Measurements from ENCODE around the gene CYB561D2. TPM values are rescaled to one million over a fixed set of nuclear protein-coding genes. Genes with fewer than 3 reads are reported as not detected.
A peak's percentile ranks its signal among the peaks of the same experiment; 100 is the strongest.

CYB561D2 gene
- total RNA-seq, 1 donor from 2014 or later, result 2.2 TPM

DNA sequence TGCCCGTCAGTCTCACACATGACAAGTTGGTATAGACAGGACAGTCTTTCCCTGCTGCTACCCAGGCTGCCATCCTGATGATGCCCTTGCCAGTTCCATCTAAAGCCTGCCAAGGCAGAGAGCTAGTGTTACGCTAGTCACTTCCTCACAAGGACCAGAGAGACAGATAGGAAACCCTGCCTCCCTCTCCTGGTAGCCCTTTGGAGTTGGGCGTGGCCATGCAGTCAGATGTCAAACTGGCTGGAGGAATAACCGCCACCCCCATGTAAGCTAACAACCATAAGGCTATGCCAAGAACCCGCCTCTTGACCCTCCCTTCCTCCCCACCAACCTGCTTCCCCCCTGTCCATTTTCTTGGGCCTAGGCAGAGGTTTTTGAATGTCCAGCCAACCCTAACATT, 5.9 kb downstream of the CYB561D2 start:
- Histone ChIP-seq H2AFZ (replicated peaks) (no peak overlapping the region), H3K9ac (no peak overlapping the region), H3K27ac (no peak overlapping the region), H3K9me3 (ENCODE audit: low read depth) (no peaks in the 10 kb centered on the region), H3K4me3 (peak overlapping the region; percentile 79), H4K20me1 (ENCODE audit: low read depth) (peaks cover 41% of the 10 kb centered on the region), H3K4me1 (peaks cover 17% of the 10 kb centered on the region), H3K4me2 (peak overlapping the region; percentile 92), H3K79me2 (ENCODE audit: low read depth) (peaks cover 36% of the 10 kb centered on the region), H3K27me3 (no peaks in the 10 kb centered on the region), H3F3A (ENCODE audit: low read depth) (peaks cover 7% of the 10 kb centered on the region), H3K36me3 (no peaks in the 10 kb centered on the region)
- H3K9me3 Mint-ChIP-seq, result no peaks in the 10 kb centered on the region
- H3K36me3 Mint-ChIP-seq, result peaks cover 7% of the 10 kb centered on the region
- TF ChIP-seq EZH2phosphoT487 (IDR thresholded peaks at IDR 0.05) (no peak), EZH2 (IDR thresholded peaks at IDR 0.05) (no peak)
- TF ChIP-seq, protein P1, sequence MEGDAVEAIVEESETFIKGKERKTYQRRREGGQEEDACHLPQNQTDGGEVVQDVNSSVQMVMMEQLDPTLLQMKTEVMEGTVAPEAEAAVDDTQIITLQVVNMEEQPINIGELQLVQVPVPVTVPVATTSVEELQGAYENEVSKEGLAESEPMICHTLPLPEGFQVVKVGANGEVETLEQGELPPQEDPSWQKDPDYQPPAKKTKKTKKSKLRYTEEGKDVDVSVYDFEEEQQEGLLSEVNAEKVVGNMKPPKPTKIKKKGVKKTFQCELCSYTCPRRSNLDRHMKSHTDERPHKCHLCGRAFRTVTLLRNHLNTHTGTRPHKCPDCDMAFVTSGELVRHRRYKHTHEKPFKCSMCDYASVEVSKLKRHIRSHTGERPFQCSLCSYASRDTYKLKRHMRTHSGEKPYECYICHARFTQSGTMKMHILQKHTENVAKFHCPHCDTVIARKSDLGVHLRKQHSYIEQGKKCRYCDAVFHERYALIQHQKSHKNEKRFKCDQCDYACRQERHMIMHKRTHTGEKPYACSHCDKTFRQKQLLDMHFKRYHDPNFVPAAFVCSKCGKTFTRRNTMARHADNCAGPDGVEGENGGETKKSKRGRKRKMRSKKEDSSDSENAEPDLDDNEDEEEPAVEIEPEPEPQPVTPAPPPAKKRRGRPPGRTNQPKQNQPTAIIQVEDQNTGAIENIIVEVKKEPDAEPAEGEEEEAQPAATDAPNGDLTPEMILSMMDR (IDR thresholded peaks at IDR 0.05), result no peak
- H3K4me1 Mint-ChIP-seq, result peaks cover 39% of the 10 kb centered on the region
- peak overlapping the region; percentile 95 for H3K4me3 Mint-ChIP-seq
- H3K27ac Mint-ChIP-seq, result no peak overlapping the region
- no peak for DNase-seq (ENCODE audit: low spot score)
- peaks cover 12% of the 10 kb centered on the region for H3K27me3 Mint-ChIP-seq (ENCODE audit: insufficient read depth, low read depth)

DNA sequence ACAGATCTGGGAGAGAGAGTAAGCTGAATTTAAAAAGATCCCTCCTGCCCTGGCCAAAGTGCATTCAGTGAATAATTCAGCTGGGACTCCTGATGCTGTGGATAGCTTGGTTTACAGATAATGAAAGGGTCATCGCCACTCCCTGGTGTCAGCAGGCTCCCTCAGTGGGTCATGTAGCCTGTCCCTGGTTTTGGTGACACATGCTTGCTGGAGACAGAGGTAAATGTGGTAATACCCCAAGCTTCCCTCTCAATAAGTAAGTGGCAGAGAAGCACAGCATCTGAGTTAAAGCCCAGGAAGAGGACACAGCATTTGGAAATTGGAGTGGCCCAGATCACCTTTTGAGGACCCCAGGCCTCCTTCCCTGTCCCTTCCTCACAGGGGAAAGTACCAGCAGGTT, 6.8 kb downstream of the CYB561D2 start:
- DNase-seq (ENCODE audit: low spot score), result no peak
- no peak overlapping the region for H3K27ac Mint-ChIP-seq
- H3K4me3 ChIP-seq, result peak overlapping the region; percentile 79
- peaks cover 12% of the 10 kb centered on the region for H3K27me3 Mint-ChIP-seq (ENCODE audit: insufficient read depth, low read depth)
- H3K4me1 ChIP-seq, result peaks cover 17% of the 10 kb centered on the region
- H3K9ac ChIP-seq, result peak overlapping the region; percentile 96
- H3K36me3 ChIP-seq, result no peaks in the 10 kb centered on the region
- H3K27me3 ChIP-seq, result no peaks in the 10 kb centered on the region
- H4K20me1 ChIP-seq (ENCODE audit: low read depth), result peaks cover 38% of the 10 kb centered on the region
- H3K4me3 Mint-ChIP-seq, result peak overlapping the region; percentile 95
- H3K9me3 ChIP-seq (ENCODE audit: low read depth), result no peaks in the 10 kb centered on the region
- H3K79me2 ChIP-seq (ENCODE audit: low read depth), result peaks cover 36% of the 10 kb centered on the region
- H3K9me3 Mint-ChIP-seq, result no peaks in the 10 kb centered on the region
- TF ChIP-seq EZH2phosphoT487 (IDR thresholded peaks at IDR 0.05) (no peak), EZH2 (IDR thresholded peaks at IDR 0.05) (no peak)
- TF ChIP-seq, protein P1 (IDR thresholded peaks at IDR 0.05), result no peak
- H2AFZ ChIP-seq (replicated peaks), result no peak overlapping the region
- H3K4me1 Mint-ChIP-seq, result peaks cover 38% of the 10 kb centered on the region
- H3K36me3 Mint-ChIP-seq, result peaks cover 7% of the 10 kb centered on the region
- peak overlapping the region; percentile 92 for H3K4me2 ChIP-seq
- H3F3A ChIP-seq (ENCODE audit: low read depth), result peaks cover 7% of the 10 kb centered on the region
- H3K27ac ChIP-seq, result no peak overlapping the region

DNA sequence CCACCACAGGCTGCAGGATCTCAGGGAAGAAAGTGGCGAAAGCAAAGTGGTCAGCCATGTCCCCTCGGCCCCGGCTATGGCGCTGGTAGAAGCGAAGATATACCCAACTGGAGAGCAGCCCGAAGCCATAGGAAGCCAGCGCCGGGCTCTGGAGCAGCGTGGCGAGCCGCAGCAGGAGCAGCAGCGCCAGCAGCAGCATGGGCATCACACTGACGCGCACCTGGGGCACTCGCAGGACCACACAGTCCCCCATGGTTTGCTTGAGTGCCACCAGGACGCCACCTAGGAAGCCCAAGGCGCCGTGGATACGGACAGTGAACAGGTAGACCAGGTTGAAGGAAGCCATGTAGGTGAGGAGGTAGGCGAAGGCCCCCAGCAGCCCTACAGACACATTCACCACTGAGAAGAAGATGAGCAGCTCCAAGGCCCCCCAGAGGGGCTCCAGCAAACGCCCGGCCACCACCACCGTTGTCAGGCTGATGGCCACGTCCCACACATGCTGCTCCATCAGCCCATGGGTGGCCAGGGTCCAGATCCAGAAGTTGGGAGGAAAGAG, 7.8 kb downstream of the CYB561D2 start:
- no peaks in the 10 kb centered on the region for H3F3A ChIP-seq (ENCODE audit: low read depth)
- no peaks in the 10 kb centered on the region for H3K9me3 ChIP-seq (ENCODE audit: low read depth)
- peaks cover 38% of the 10 kb centered on the region for H4K20me1 ChIP-seq (ENCODE audit: low read depth)
- peak overlapping the region; percentile 96 for H3K9ac ChIP-seq
- Mint-ChIP-seq H3K9me3 (no peaks in the 10 kb centered on the region), H3K4me3 (peak overlapping the region; percentile 95), H3K27me3 (ENCODE audit: insufficient read depth, low read depth) (peaks cover 7% of the 10 kb centered on the region), H3K4me1 (peaks cover 38% of the 10 kb centered on the region), H3K36me3 (peaks cover 7% of the 10 kb centered on the region), H3K27ac (peak overlapping the region; percentile 79)
- H3K4me1 ChIP-seq, result peaks cover 17% of the 10 kb centered on the region
- TF ChIP-seq EZH2 (IDR thresholded peaks at IDR 0.05), result no peak
- no peak for TF ChIP-seq EZH2phosphoT487 (IDR thresholded peaks at IDR 0.05)
- TF ChIP-seq, protein P1 (IDR thresholded peaks at IDR 0.05), result no peak
- no peak overlapping the region for H2AFZ ChIP-seq (replicated peaks)
- peak overlapping the region; percentile 79 for H3K4me3 ChIP-seq
- H3K4me2 ChIP-seq, result peak overlapping the region; percentile 92
- H3K27me3 ChIP-seq, result peaks cover 2% of the 10 kb centered on the region
- no peak for DNase-seq (ENCODE audit: low spot score)
- peaks cover 36% of the 10 kb centered on the region for H3K79me2 ChIP-seq (ENCODE audit: low read depth)
- H3K36me3 ChIP-seq, result no peaks in the 10 kb centered on the region
- H3K27ac ChIP-seq, result no peak overlapping the region
